ENCODE results near the gene ERP27.

GRCh38 chr12:14979468-14979867 is 41.1 kb upstream of the ERP27 start:
- TF ChIP-seq EP300 (IDR thresholded peaks at IDR 0.05) (no peak), POLR2AphosphoS5 (IDR thresholded peaks at IDR 0.05) (no peak), CTCF (IDR thresholded peaks at IDR 0.05) (no peak), POLR2A (IDR thresholded peaks at IDR 0.05) (no peak)

Data from stomach (tissue), 4 donors.